Measurements from ENCODE around the gene CALD1.

- TF ChIP-seq, protein P1, sequence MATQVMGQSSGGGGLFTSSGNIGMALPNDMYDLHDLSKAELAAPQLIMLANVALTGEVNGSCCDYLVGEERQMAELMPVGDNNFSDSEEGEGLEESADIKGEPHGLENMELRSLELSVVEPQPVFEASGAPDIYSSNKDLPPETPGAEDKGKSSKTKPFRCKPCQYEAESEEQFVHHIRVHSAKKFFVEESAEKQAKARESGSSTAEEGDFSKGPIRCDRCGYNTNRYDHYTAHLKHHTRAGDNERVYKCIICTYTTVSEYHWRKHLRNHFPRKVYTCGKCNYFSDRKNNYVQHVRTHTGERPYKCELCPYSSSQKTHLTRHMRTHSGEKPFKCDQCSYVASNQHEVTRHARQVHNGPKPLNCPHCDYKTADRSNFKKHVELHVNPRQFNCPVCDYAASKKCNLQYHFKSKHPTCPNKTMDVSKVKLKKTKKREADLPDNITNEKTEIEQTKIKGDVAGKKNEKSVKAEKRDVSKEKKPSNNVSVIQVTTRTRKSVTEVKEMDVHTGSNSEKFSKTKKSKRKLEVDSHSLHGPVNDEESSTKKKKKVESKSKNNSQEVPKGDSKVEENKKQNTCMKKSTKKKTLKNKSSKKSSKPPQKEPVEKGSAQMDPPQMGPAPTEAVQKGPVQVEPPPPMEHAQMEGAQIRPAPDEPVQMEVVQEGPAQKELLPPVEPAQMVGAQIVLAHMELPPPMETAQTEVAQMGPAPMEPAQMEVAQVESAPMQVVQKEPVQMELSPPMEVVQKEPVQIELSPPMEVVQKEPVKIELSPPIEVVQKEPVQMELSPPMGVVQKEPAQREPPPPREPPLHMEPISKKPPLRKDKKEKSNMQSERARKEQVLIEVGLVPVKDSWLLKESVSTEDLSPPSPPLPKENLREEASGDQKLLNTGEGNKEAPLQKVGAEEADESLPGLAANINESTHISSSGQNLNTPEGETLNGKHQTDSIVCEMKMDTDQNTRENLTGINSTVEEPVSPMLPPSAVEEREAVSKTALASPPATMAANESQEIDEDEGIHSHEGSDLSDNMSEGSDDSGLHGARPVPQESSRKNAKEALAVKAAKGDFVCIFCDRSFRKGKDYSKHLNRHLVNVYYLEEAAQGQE (IDR thresholded peaks at IDR 0.05; ENCODE audit: insufficient replicate concordance, low read depth): no peak
- TF ChIP-seq CTCF (IDR thresholded peaks at IDR 0.05; ENCODE audit: insufficient read depth, low read length) (no peak), POLR2AphosphoS5 (IDR thresholded peaks at IDR 0.05; ENCODE audit: low read depth) (no peak)
These were observed 93.8 kb downstream of the CALD1 start for GRCh38 chr7:134873253-134873652.

Measured in HL-60 (cell line).